ENCODE results near the gene KLHDC8A.
"Not testable (repeated sequence)": the region's sequence is repeated elsewhere in the genome, so short reads cannot be mapped to it uniquely, and the experiment has no call there.

The KLHDC8A gene

GRCh38 chr1:205356440-205357139 is at the start of gene KLHDC8A:
Gene KLHDC8A (minus strand): TSS chr1:205356922. CDS start chr1:205343604, 13,318 bp downstream.
- DNase-seq (ENCODE audit: low read depth in 1 of 2, low spot score in 1 of 2) = no peak

GRCh38 chr1:205406252-205406651 is 49.5 kb upstream of the KLHDC8A start:
- not testable (repeated sequence) for DNase-seq (ENCODE audit: low read depth in 1 of 2, low spot score in 1 of 2)

GRCh38 chr1:205404484-205404883 is 47.8 kb upstream of the KLHDC8A start:
- DNase-seq (ENCODE audit: low read depth in 1 of 2, low spot score in 1 of 2) = not testable (repeated sequence)

GRCh38 chr1:205398586-205398985 is 41.9 kb upstream of the KLHDC8A start:
- DNase-seq (ENCODE audit: low read depth in 1 of 2, low spot score in 1 of 2) = no peak

GRCh38 chr1:205396967-205397616 is 40.4 kb upstream of the KLHDC8A start:
- no peak for DNase-seq (ENCODE audit: low read depth in 1 of 2, low spot score in 1 of 2)

- no peak for DNase-seq (ENCODE audit: low read depth in 1 of 2, low spot score in 1 of 2)
These were observed 38.9 kb upstream of the KLHDC8A start for GRCh38 chr1:205395616-205396015.

- no peak for DNase-seq (ENCODE audit: low read depth in 1 of 2, low spot score in 1 of 2)
These were observed 35.9 kb upstream of the KLHDC8A start for GRCh38 chr1:205392650-205393049.

- no peak for DNase-seq (ENCODE audit: low read depth in 1 of 2, low spot score in 1 of 2)
These were observed 34.7 kb upstream of the KLHDC8A start for GRCh38 chr1:205391386-205391785.

GRCh38 chr1:205387845-205388244 is 31.1 kb upstream of the KLHDC8A start:
- DNase-seq (ENCODE audit: low read depth in 1 of 2, low spot score in 1 of 2) = no peak

GRCh38 chr1:205382990-205383389 is 26.3 kb upstream of the KLHDC8A start:
- not testable (repeated sequence) for DNase-seq (ENCODE audit: low read depth in 1 of 2, low spot score in 1 of 2)

GRCh38 chr1:205382561-205382960 is 25.8 kb upstream of the KLHDC8A start:
- DNase-seq (ENCODE audit: low read depth in 1 of 2, low spot score in 1 of 2) = no peak

- DNase-seq (ENCODE audit: low read depth in 1 of 2, low spot score in 1 of 2) = no peak
These were observed 24.6 kb upstream of the KLHDC8A start for GRCh38 chr1:205381305-205381704.

- no peak for DNase-seq (ENCODE audit: low read depth in 1 of 2, low spot score in 1 of 2)
These were observed 24.2 kb upstream of the KLHDC8A start for GRCh38 chr1:205380882-205381281.

GRCh38 chr1:205379056-205379455 is 22.3 kb upstream of the KLHDC8A start:
- DNase-seq (ENCODE audit: low read depth in 1 of 2, low spot score in 1 of 2) = no peak

GRCh38 chr1:205377355-205377754 is 20.6 kb upstream of the KLHDC8A start:
- DNase-seq (ENCODE audit: low read depth in 1 of 2, low spot score in 1 of 2) = no peak

GRCh38 chr1:205376739-205377138 is 20.0 kb upstream of the KLHDC8A start:
- DNase-seq (ENCODE audit: low read depth in 1 of 2, low spot score in 1 of 2) = no peak

- no peak for DNase-seq (ENCODE audit: low read depth in 1 of 2, low spot score in 1 of 2)
These were observed 19.3 kb upstream of the KLHDC8A start for GRCh38 chr1:205375835-205376545.

GRCh38 chr1:205374210-205375078 is 17.7 kb upstream of the KLHDC8A start:
- DNase-seq (ENCODE audit: low read depth in 1 of 2, low spot score in 1 of 2) = no peak

GRCh38 chr1:205373798-205374175 is 17.1 kb upstream of the KLHDC8A start:
- DNase-seq (ENCODE audit: low read depth in 1 of 2, low spot score in 1 of 2) = no peak

- no peak for DNase-seq (ENCODE audit: low read depth in 1 of 2, low spot score in 1 of 2)
These were observed 16.5 kb upstream of the KLHDC8A start for GRCh38 chr1:205373022-205373797.
